K562 (cell line): ENCODE results near the gene EAPP. TPM values are rescaled to one million over a fixed set of nuclear protein-coding genes. Genes with fewer than 3 reads are reported as not detected.

Experiments used
- ELF1 ChIP-seq: fragments of 200-800 bp; sonication (Bioruptor generic); IDR thresholded peaks from 2 replicates; pipeline ENCODE4 v1.6.1; 2016; ENCODE audit warnings: missing genetic modification characterization, missing compliant biosample characterization
- HMGN3 ChIP-seq: IDR thresholded peaks from 2 replicates; pipeline ENCODE4 v1.6.1; 2011; ENCODE audit warnings: borderline replicate concordance, low read depth, mild to moderate bottlenecking, mixed read lengths, low read length; ENCODE audit not compliant: insufficient read length; ENCODE audit errors: extremely low read depth
- L3MBTL2 ChIP-seq: fragments of 450-650 bp; IDR thresholded peaks from 2 replicates; pipeline ENCODE4 v1.6.1; 2016; ENCODE audit warnings: mild to moderate bottlenecking, moderate library complexity
- POLR2B ChIP-seq: fragments of 450-650 bp; IDR thresholded peaks from 2 replicates; pipeline ENCODE4 v1.6.1; 2018; ENCODE audit warnings: low read depth; ENCODE audit not compliant: partially characterized antibody
- SIN3B ChIP-seq: fragments of 450-650 bp; IDR thresholded peaks from 2 replicates; pipeline ENCODE4 v1.6.1; 2017; ENCODE audit warnings: low read depth, mild to moderate bottlenecking, moderate library complexity
- YY1 ChIP-seq, 3 experiments: IDR thresholded peaks; 2 replicates each; pipeline ENCODE4 v1.6.1; 2011; ENCODE audit warnings: low read length in 2 of 3, mild to moderate bottlenecking in 2 of 3, moderate library complexity in 2 of 3, borderline replicate concordance in 1 of 3, control low read depth in 1 of 3, low read depth in 1 of 3; ENCODE audit not compliant: insufficient read depth in 3 of 3, insufficient replicate concordance in 2 of 3, control insufficient read depth in 1 of 3, insufficient read length in 1 of 3; ENCODE audit errors: extremely low read depth in 1 of 3
- polyA plus RNA-seq, 8 experiments: library from polyadenylated mRNA; depleted of rRNA in 4 of 8; stranded (reverse) in 5 of 8; unstranded in 3 of 8; fragments of >200 nt; fragmentation: Nextera tagmentation in 2 of 8; fragmentation: Illumina TruSeq in 1 of 8; extraction: Ambion mirVana in 2 of 8; extraction: Trizol in 1 of 8; gene quantifications; 2 replicates each; pipeline versions ENCODE4 v1.2.1 to v1.2.3, GENCODE V29; 2011 to 2014; ENCODE audit warnings: inconsistent platforms in 1 of 8, missing spikeins in 1 of 8
- total RNA-seq, 7 experiments: library from RNA; depleted of rRNA in 6 of 7; stranded (reverse); fragments of >200 nt in 6 of 7; fragmentation: Illumina TruSeq in 2 of 7; extraction: Trizol in 2 of 7; gene quantifications; 2 replicates each; pipeline versions ENCODE4 v1.2.1 to v1.2.3, GENCODE V29; 2011 to 2021; ENCODE audit warnings: low replicate concordance in 1 of 7
- TF ChIP-seq, protein P1 (sequence below), 2 experiments: fragments of 450-650 bp; IDR thresholded peaks; 2 replicates each; pipeline ENCODE4 v1.6.1; 2016; ENCODE audit warnings: mild to moderate bottlenecking in 2 of 2, borderline replicate concordance in 1 of 2, low read depth in 1 of 2, moderate library complexity in 1 of 2
- TF ChIP-seq, protein P2 (sequence below), 3 experiments: fragments of 200-800 bp in 1 of 3; fragments of 250-450 bp in 1 of 3; fragments of 450-650 bp in 1 of 3; sonication (Bioruptor Pico) in 1 of 3; sonication (Bioruptor generic) in 1 of 3; formaldehyde crosslinking in 1 of 3; IDR thresholded peaks; 2 replicates each; pipeline versions ENCODE4 v1.6.1 to v1.8.0; 2016 to 2022; ENCODE audit warnings: mild to moderate bottlenecking in 2 of 3, missing genetic modification characterization in 2 of 3, missing compliant biosample characterization in 1 of 3, moderate library complexity in 1 of 3
- TF ChIP-seq, protein P3 (sequence below): sonication (generic); IDR thresholded peaks from 2 replicates; pipeline ENCODE4 v1.6.1; 2016

EAPP gene
- total and polyA plus RNA-seq, 9 of the 15 experiments (the other 6 are each of a cell fraction or from before 2014, with no cell fraction given): 19.0 to 67.6 (median 30.3) TPM

DNA sequence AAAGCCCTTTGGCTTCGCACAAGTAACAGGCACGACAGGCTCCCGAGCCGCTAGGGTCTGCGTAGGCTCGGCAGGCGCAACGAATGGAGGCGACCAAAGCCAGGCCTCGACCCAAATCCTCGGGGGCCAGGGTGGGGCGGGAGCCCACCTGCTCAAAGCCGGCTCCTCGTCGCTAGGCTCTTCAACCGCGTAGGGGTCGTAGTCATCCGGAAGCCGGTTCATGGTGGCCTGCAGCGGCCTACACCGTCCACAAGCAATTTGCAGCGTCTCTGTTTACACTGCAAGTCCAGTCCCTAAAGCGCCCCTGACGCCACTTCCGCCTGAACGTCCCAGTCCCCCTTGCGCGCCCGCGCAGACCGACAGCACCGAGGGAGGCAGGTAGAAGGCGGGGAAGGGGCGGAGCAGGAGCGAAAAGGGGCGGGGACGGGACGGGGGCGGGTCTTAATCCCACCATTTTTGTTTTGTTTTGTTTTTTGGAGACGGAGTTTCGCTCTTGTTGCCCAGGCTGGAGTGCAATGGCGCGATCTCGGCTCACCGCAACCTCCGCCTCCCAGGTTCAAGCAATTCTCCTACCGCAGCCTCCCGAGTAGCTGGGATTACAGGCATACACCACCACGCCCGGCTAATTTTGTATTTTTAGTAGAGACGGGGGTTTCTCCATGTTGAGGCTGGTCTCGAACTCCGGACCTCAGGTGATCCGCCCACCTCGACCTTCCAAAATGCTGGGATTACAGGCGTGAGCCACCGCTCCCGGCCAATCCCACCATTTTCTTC lies at the start of gene EAPP (continued):
- TF ChIP-seq, protein P1, sequence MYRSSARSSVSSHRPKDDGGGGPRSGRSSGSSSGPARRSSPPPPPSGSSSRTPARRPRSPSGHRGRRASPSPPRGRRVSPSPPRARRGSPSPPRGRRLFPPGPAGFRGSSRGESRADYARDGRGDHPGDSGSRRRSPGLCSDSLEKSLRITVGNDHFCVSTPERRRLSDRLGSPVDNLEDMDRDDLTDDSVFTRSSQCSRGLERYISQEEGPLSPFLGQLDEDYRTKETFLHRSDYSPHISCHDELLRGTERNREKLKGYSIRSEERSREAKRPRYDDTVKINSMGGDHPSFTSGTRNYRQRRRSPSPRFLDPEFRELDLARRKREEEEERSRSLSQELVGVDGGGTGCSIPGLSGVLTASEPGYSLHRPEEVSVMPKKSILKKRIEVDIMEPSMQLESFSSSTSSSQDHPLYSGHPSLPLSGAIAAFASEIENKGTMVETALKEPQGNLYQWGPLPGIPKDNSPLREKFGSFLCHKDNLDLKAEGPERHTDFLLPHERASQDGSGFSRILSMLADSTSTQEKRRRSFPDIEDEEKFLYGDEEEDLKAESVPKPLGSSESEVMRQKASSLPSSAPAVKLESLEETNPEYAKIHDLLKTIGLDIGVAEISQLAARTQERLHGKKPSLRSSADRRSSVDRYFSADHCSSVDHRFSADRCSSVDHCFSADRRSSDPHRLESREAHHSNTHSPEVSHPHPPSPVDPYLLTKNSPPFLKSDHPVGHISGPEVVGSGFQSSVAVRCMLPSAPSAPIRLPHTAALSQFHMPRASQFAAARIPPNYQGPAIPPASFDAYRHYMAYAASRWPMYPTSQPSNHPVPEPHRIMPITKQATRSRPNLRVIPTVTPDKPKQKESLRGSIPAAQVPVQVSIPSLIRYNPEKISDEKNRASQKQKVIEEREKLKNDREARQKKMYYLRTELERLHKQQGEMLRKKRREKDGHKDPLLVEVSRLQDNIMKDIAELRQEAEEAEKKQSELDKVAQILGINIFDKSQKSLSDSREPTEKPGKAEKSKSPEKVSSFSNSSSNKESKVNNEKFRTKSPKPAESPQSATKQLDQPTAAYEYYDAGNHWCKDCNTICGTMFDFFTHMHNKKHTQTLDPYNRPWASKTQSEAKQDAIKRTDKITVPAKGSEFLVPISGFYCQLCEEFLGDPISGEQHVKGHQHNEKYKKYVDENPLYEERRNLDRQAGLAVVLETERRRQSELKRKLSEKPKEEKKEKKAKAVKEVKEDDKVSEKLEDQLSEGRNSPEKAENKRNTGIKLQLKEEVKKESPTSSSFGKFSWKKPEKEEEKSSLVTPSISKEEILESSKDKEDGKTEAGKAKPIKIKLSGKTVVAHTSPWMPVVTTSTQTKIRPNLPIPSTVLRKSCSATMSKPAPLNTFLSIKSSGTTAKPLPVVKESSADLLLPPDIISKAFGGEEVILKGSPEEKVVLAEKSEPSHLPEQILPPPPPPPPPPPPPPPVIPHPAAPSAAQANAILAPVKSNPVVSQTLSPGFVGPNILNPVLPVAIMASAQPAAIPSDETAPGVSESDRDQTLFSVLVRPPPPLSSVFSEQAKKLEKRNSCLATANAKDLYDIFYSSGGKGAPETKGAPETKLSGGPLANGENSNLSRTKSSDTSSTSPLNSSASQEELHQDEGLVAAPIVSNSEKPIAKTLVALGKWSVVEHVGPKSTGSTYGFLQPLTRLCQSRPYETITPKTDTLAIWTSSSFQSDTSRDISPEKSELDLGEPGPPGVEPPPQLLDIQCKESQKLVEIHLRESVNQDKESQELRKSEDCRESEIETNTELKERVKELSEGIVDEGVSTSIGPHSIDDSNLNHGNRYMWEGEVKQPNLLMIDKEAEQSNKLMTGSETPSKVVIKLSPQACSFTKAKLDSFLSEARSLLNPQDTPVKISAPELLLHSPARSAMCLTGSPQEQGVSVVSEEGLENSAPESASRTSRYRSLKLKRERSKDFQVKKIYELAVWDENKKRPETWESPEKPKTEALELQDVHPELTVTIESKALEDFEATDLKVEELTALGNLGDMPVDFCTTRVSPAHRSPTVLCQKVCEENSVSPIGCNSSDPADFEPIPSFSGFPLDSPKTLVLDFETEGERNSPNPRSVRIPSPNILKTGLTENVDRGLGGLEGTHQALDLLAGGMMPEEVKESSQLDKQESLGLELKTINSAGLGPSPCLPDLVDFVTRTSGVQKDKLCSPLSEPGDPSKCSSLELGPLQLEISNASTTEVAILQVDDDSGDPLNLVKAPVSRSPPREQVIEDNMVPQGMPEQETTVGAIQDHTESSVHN (IDR thresholded peaks at IDR 0.05; ENCODE audit: borderline replicate concordance in 1 of 2, low read depth in 1 of 2): no peak
- TF ChIP-seq SIN3B (peak; percentile 54; the same call in 1 of the 2 replicates), POLR2B (peak; percentile 83), YY1 (IDR thresholded peaks at IDR 0.05; ENCODE audit: borderline replicate concordance in 1 of 3, control insufficient read depth in 1 of 3, extremely low read depth in 1 of 3, insufficient read depth in 3 of 3, insufficient read length in 1 of 3, insufficient replicate concordance in 2 of 3, low read depth in 1 of 3, low read length in 2 of 3) (peak in 1 of 3 experiments; percentile 61), HMGN3 (peak; percentile 46), ELF1 (tag) (peak; percentile 79), L3MBTL2 (peak; percentile 57; the same call in 1 of the 2 replicates)
- TF ChIP-seq, protein P2, sequence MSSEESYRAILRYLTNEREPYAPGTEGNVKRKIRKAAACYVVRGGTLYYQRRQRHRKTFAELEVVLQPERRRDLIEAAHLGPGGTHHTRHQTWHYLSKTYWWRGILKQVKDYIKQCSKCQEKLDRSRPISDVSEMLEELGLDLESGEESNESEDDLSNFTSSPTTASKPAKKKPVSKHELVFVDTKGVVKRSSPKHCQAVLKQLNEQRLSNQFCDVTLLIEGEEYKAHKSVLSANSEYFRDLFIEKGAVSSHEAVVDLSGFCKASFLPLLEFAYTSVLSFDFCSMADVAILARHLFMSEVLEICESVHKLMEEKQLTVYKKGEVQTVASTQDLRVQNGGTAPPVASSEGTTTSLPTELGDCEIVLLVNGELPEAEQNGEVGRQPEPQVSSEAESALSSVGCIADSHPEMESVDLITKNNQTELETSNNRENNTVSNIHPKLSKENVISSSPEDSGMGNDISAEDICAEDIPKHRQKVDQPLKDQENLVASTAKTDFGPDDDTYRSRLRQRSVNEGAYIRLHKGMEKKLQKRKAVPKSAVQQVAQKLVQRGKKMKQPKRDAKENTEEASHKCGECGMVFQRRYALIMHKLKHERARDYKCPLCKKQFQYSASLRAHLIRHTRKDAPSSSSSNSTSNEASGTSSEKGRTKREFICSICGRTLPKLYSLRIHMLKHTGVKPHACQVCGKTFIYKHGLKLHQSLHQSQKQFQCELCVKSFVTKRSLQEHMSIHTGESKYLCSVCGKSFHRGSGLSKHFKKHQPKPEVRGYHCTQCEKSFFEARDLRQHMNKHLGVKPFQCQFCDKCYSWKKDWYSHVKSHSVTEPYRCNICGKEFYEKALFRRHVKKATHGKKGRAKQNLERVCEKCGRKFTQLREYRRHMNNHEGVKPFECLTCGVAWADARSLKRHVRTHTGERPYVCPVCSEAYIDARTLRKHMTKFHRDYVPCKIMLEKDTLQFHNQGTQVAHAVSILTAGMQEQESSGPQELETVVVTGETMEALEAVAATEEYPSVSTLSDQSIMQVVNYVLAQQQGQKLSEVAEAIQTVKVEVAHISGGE (CRISPR knock-in tag; IDR thresholded peaks at IDR 0.05): peak in 1 of 3 experiments; percentile 85; a peak in 2 of 6 replicates
- TF ChIP-seq, protein P3, sequence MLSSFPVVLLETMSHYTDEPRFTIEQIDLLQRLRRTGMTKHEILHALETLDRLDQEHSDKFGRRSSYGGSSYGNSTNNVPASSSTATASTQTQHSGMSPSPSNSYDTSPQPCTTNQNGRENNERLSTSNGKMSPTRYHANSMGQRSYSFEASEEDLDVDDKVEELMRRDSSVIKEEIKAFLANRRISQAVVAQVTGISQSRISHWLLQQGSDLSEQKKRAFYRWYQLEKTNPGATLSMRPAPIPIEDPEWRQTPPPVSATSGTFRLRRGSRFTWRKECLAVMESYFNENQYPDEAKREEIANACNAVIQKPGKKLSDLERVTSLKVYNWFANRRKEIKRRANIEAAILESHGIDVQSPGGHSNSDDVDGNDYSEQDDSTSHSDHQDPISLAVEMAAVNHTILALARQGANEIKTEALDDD: no peak
